GM21619 (cell line): ENCODE measurements around the gene SOX5.
"Not testable (repeated sequence)": the region's sequence is repeated elsewhere in the genome, so short reads cannot be mapped to it uniquely, and the experiment has no call there.

Source experiments
- ATAC-seq: cut with Tn5 transposase; IDR thresholded peaks from one replicate; pipeline ENCODE4 v1.9.1; 2021; ENCODE audit not compliant: unreplicated experiment

The SOX5 gene

GRCh38 chr12:23911574-23911973 is 37.9 kb downstream of the SOX5 start:
- no peak for ATAC-seq

GRCh38 chr12:23909551-23909950 is 39.9 kb downstream of the SOX5 start:
- no peak for ATAC-seq

GRCh38 chr12:23906329-23906728 is 43.1 kb downstream of the SOX5 start:
- no peak for ATAC-seq

- ATAC-seq, result no peak
Measured at GRCh38 chr12:23899434-23899833, 50.0 kb downstream of the SOX5 start.

- ATAC-seq, result no peak
Measured at GRCh38 chr12:23898121-23898520, 51.3 kb downstream of the SOX5 start.

- ATAC-seq, result no peak
Measured at GRCh38 chr12:23895792-23896218, 53.7 kb downstream of the SOX5 start.

- no peak for ATAC-seq
Measured at GRCh38 chr12:23893611-23894010, 55.9 kb downstream of the SOX5 start.

GRCh38 chr12:23891115-23891514 is 58.4 kb downstream of the SOX5 start:
- ATAC-seq, result no peak

GRCh38 chr12:23889069-23889440 is 60.4 kb downstream of the SOX5 start:
- no peak for ATAC-seq

- no peak for ATAC-seq
Measured at GRCh38 chr12:23888396-23889068, 60.9 kb downstream of the SOX5 start.

- ATAC-seq, result no peak
Measured at GRCh38 chr12:23887055-23887835, 62.2 kb downstream of the SOX5 start.

- ATAC-seq, result no peak
Measured at GRCh38 chr12:23885394-23885793, 64.1 kb downstream of the SOX5 start.

GRCh38 chr12:23884909-23885308 is 64.6 kb downstream of the SOX5 start:
- no peak for ATAC-seq

GRCh38 chr12:23880988-23881387 is 68.5 kb downstream of the SOX5 start:
- ATAC-seq, result no peak

- ATAC-seq, result not testable (repeated sequence)
Measured at GRCh38 chr12:23876618-23877017, 72.9 kb downstream of the SOX5 start.

GRCh38 chr12:23867794-23868193 is 81.7 kb downstream of the SOX5 start:
- no peak for ATAC-seq

GRCh38 chr12:23862701-23863100 is 86.8 kb downstream of the SOX5 start:
- no peak for ATAC-seq

- no peak for ATAC-seq
Measured at GRCh38 chr12:23860019-23860418, 89.5 kb downstream of the SOX5 start.

GRCh38 chr12:23857178-23857577 is 92.3 kb downstream of the SOX5 start:
- ATAC-seq, result no peak

- peak; percentile 53 for ATAC-seq
Measured at GRCh38 chr12:23855813-23856212, 93.7 kb downstream of the SOX5 start.

- ATAC-seq, result no peak
Measured at GRCh38 chr12:23854598-23854997, 94.9 kb downstream of the SOX5 start.

GRCh38 chr12:23853640-23854039 is 95.8 kb downstream of the SOX5 start:
- ATAC-seq, result no peak

GRCh38 chr12:23851602-23852001 is 97.9 kb downstream of the SOX5 start:
- no peak for ATAC-seq
